GM19238 (cell line): ENCODE measurements around the gene TMEM191C.
"Not testable (repeated sequence)": the region's sequence is repeated elsewhere in the genome, so short reads cannot be mapped to it uniquely, and the experiment has no call there.

Experiments
- DNase-seq: peaks from one replicate; pipeline ENCODE4 v3.0.0; 2011; ENCODE audit warnings: low spot score; ENCODE audit not compliant: insufficient read length

TMEM191C gene

DNA sequence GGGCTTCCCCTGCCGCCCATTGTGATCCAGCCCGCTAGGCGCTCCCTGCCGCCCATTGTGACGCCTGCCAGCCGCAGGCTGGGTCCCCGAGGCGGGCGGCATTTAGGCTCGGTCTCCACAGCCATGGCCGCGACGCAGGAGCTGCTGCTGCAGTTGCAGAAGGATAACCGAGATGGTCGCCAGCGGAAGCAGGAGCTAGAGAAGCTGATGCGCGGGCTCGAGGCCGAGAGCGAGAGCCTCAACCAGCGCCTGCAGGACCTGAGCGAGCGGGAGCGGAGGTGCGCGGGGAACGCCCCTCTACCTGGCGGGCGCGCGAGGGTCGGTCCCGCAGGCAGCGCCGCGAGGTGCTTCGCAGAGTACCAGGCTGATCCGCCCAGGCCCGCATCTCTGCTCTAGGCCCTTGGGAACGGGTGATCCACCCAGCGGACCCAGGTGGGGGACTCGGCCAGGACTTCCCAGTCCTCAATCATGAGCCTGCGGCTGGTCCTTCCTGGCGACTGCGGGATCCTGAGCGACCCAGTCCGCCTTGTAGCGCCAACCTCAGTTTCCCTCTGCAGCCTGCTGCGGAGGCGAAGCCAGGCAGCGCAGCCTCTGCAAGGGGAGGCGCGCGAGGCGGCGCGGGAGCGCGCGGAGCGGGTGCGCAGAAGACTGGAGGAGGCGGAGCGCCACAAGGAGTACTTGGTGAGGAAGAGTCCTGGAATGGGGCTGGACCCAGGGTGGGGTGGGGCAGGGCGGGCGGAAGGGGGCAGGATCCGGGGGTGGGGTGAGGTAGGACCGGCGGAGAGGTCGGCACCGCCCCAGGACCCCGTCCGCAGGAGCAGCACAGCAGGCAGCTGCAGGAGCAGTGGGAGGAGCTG lies at the start of gene TMEM191C:
TMEM191C (plus strand) TSS at position 51 of the 857 bp plus-strand sequence; CDS start at position 124, 73 bp downstream.
- DNase-seq: not testable (repeated sequence)

GRCh38 chr22:21417853-21418252 lies 49.3 kb upstream of the TMEM191C start:
- not testable (repeated sequence) for DNase-seq

GRCh38 chr22:21418974-21419638 lies 48.1 kb upstream of the TMEM191C start:
- DNase-seq: not testable (repeated sequence)

DNA sequence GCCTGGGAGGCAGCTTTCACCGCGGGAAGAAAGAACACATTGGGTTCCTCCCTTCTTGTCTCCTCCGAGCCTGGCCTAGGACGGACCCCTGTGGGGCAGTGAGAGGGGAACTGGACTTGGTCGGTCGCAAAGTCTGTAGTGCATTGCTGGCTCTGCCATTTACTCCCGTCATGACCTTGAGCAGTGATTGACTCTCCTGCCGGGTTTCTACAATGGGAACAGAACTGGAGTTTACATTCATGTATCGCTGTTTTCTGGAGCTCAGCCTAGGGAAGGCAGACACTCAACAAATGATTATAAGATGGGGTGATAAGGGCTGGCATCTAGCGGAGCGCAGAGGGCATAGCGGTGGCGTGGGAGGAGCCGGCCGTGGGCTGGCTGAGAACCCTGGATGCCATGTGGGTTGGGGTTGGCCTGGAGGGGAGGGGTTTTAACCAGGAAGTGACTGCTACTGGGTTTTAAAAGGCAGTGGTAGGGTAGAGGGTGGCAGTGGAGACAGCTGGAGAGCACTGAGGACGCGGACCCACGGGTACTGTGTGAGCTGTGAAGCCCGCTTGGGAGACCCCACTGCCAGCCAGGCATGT lies 46.9 kb upstream of the TMEM191C start:
- not testable (repeated sequence) for DNase-seq

DNA sequence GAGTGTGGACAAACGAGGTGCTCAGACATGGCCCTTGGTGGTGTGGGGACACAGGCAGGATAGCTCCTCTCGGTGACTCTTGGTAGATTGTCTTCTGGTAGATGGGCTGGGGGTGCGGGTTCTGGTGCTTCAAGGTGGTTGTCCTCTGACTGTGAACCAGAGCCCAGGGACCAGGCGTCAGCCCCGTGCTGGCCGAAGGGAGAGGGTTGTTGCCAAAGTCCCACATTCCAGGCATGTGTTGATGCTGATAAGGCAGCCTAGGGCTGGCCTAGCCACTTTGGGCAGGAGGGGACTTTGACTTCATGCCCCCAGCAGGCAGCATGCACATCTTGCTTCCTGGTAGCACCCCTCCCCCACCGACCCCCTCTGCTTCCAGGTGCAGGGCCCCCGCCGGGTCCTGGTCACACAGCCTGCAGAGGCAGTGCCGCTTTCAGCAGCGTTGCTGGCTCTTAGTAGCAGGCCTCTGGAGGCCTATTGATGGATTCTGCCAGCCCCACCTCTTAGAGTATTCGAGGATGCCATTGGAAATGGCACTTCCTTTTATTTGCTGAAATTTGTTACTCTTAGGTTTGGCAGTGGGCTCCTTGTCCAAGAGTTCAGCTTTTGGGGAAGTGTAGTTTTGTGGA lies 43.0 kb upstream of the TMEM191C start:
- not testable (repeated sequence) for DNase-seq

DNA sequence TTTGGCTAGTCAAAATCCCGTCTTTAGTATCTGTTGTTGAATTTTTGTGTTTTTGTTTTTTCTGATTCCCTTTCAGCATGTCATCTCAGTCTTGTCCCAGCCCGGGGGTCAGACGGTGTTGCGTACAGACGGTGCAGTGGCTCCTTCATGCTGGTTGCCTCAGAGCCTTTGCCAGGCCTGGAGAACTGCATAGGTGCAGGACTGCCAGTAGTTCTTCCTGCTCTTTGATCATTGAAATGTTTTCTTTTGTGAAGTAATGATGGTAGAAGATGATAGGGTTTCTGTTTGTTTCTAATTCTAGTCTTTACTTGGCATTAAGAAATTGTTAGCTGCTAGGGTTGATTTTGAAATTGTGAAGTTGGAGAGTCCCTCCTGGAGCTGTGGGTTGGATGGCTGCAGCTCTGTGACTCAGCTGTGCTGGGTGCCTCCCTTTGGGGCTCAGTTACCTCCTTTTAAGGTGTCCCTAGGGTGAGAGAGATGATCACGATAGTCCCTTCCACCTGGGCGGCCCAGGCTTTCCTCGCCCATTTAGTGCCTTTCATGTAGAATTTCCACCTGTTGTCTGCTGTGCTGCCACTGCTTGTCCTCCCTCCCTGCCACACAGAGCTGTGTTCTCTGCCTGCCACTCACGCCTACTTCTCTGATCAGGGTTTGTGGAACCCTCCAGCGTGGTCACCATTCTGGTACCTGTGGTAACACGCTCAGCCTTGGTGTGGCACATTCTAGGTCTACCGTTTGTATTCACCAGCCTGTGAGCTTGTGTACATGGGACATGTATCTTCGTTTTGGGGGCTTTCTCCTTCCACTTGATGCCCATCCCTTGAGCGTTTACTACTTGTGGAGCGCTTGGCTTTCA lies 32.6 kb upstream of the TMEM191C start:
- not testable (repeated sequence) for DNase-seq

GRCh38 chr22:21435998-21436810 lies 31.0 kb upstream of the TMEM191C start:
- not testable (repeated sequence) for DNase-seq

DNA sequence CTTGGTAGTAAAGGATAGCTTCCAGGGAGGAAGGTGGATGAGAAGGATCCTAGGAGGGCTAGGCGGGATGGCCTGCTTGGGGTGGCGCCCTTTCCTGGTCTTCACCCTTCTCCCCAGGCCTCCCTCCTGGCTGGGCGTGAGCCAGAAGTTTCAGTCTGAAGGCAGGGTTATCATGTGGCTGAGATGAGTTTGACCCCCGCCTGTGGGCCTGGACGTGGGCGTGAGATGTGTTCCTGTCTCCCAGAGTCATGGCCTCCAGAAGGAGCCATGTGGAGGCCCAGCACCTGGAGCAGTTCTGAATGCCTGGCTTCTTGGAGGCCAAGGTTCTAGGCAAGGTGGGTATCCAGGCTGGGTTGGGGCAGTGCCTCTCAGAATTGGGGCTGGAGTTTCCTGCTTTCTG lies 29.2 kb upstream of the TMEM191C start:
- DNase-seq: not testable (repeated sequence)

GRCh38 chr22:21440018-21440636 lies 27.1 kb upstream of the TMEM191C start:
- not testable (repeated sequence) for DNase-seq

DNA sequence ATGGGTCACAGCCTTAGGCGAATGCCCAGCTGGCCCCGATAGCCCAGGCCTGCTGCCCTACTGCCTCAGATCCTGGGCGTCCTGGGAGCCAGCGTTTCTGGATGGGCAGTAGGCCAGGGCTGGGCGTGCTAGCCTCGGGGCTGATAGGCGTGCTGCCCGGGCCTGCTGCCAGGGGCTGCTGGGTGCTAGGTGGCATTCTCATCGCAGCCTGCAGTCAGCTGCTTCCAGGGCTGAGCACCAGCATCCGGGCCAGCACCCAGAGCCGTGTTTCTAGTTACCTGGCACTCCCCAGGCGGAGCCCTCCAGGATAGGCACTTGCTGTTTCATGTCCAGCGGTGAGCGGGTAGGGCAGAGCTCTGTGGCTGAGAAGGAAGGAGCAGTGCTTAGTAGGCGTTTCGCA lies 26.5 kb upstream of the TMEM191C start:
- DNase-seq: not testable (repeated sequence)

- DNase-seq: not testable (repeated sequence)
These were observed 26.0 kb upstream of the TMEM191C start for GRCh38 chr22:21441170-21441569.

- not testable (repeated sequence) for DNase-seq
These were observed 25.1 kb upstream of the TMEM191C start for GRCh38 chr22:21442123-21442522.

DNA sequence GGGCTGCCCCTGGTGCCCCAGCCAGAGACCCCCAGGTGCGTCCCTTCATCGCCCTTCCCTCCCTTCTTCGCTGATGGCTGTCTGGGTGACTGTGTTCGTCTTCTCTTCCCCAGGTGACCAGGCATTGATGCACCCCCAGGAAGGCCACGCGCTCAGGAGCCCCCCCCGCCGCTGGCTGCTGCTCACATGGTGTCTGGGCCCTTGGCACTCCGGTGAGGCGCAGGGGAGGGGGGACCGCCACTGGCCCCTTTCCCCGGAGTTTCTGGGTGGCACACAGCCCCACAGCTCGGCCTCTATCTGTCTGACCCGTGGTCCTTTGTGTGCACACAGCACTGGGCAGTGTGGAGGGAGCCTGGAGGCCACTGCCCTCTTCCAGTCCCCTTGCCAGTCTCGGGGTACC lies 24.5 kb upstream of the TMEM191C start:
- DNase-seq: not testable (repeated sequence)

DNA sequence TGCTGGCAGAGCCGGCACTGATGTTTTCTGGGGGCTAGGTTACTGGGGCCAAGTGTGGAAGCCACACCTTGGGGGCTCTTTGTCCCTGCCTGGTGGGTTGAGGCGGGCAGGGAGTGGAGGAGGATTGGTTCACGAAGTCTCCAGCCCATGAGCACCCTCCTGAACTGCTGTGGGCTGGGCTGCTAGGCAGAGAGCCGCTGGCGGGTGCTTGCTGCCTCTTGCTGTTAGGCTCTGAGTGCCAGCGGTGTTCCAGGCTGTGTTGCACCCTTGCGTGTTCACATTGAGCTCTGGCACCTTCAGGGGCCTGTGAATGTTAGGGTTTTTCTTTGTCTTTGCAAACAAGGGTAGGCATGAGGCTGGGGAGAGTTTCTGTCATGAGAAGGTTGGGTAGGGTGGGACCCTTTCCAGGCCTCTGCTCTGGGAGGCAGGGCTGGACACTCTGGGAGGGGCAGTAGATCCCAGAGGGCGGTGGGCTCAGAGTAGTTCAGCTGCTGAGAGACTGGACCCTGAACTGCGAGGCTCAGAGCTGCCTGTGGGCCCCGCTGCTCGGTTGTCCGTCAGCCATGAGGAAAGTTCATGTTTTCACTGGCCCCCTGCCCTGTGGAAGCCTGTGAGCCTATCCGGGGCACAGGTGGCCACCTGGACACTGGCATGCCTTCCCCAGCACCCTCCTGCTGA lies 24.0 kb upstream of the TMEM191C start:
- no peak for DNase-seq

GRCh38 chr22:21443735-21444421 lies 23.3 kb upstream of the TMEM191C start:
- DNase-seq: no peak

DNA sequence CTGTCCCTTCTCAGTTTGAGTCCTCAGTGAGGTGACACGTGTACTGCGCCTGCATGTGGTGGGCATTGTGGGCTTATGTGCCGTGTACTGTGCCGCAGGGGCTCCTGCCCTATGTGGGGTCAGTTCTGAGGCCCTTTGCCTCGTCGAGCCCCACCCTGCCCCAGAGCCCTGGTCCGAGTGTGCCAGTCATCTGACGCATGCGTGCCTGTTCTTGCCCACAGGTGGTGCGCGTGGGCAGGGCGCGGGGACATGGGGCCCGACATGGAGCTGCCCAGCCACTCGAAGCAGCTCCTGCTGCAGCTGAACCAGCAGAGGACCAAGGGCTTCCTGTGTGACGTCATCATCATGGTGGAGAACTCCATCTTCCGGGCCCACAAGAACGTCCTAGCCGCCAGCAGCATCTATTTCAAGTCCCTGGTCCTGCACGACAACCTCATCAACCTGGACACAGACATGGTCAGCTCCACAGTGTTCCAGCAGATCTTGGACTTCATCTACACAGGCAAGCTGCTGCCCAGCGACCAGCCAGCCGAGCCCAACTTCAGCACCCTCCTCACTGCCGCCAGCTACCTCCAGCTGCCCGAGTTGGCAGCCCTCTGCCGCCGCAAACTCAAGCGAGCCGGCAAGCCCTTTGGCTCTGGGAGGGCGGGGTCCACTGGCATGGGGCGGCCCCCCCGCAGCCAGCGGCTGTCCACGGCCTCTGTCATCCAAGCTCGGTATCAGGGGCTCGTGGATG lies 22.3 kb upstream of the TMEM191C start:
- no peak for DNase-seq

- DNase-seq: no peak
These were observed 21.6 kb upstream of the TMEM191C start for GRCh38 chr22:21445437-21446127.
